Transverse colon (tissue), 4 donors: Measurements from ENCODE around the gene TNFRSF19. TPM values are rescaled to one million over a fixed set of nuclear protein-coding genes. Genes with fewer than 3 reads are reported as not detected.
"Not testable (repeated sequence)": the region's sequence is repeated elsewhere in the genome, so short reads cannot be mapped to it uniquely, and the experiment has no call there.

ENCODE experiments used
- DNase-seq: peaks from one replicate; pipeline ENCODE4 v3.0.0-alpha.2; 2019
- H3K27ac ChIP-seq, 4 donors: fragments of 200-600 bp; sonication (generic); 2 replicates each; pipeline ENCODE4 v1.5.1; 2016 to 2018; ENCODE audit warnings: inconsistent platforms in 4 of 4
- H3K27me3 ChIP-seq: fragments of 200-600 bp; sonication (generic); 2 replicates; pipeline ENCODE4 v1.5.1; 2017; ENCODE audit warnings: inconsistent platforms
- H3K36me3 ChIP-seq, 4 donors: fragments of 200-600 bp; sonication (generic); 2 replicates each; pipeline ENCODE4 v1.5.1; 2017 to 2019; ENCODE audit warnings: inconsistent platforms in 4 of 4
- H3K4me1 ChIP-seq, 4 donors: fragments of 200-600 bp; sonication (generic); 2 replicates each; pipeline ENCODE4 v1.5.1; 2017 to 2020; ENCODE audit warnings: inconsistent platforms in 4 of 4
- H3K4me3 ChIP-seq, 4 donors: fragments of 200-600 bp; sonication (generic); 1 replicate in 1 of 4; 2 replicates in 3 of 4; pipeline versions ENCODE4 v1.5.1 to v1.6.1; 2017 to 2019; ENCODE audit warnings: inconsistent platforms in 4 of 4
- H3K9me3 ChIP-seq, 2 donors: fragments of 200-600 bp; sonication (generic); 2 replicates each; pipeline ENCODE4 v1.5.1; 2017 to 2019; ENCODE audit warnings: inconsistent platforms in 2 of 2
- EP300 ChIP-seq: sonication (generic); formaldehyde crosslinking; IDR thresholded peaks from one replicate; pipeline ENCODE4 v1.6.1; 2017; ENCODE audit warnings: antibody characterized with exemption, low read depth
- POLR2A ChIP-seq: fragments of 450-650 bp; IDR thresholded peaks from one replicate; pipeline ENCODE4 v1.6.1; 2016; ENCODE audit warnings: antibody characterized with exemption, mild to moderate bottlenecking, moderate library complexity
- POLR2AphosphoS5 ChIP-seq, 3 donors: sonication (generic); formaldehyde crosslinking; IDR thresholded peaks; one replicate each; pipeline ENCODE4 v1.6.1; 2016; ENCODE audit warnings: antibody characterized with exemption in 3 of 3
- WGBS, 2 donors: methylation state at CpG; one replicate each; pipeline ENCODE4 v1.1.5; 2018; ENCODE audit warnings: low coverage in 1 of 2; 5-methylcytosine and 5-hydroxymethylcytosine counted together
- in situ Hi-C, 4 donors: fragments of 200-750 bp; cut with MboI; loops; one replicate each; pipeline versions ENCODE4 v1.15.0 to v1.15.1; 2017; ENCODE audit warnings: low sequenced_read_pairs in 3 of 4, low pct_ligation_motif_present in 1 of 4, low pct_unique_long_range_greater_than_20kb in 1 of 4
- intact Hi-C: fragments of 100-400 bp; cut with DNase I; formaldehyde crosslinking; loops from one replicate; pipeline ENCODE4 v1.15.1; 2023; ENCODE audit warnings: low total_unique reads
- total RNA-seq, 4 donors: library from RNA; depleted of rRNA; stranded (reverse); fragments of >200 nt; gene quantifications; one replicate each; pipeline ENCODE4 v1.1.0, GENCODE V29; 2016
- TF ChIP-seq, protein P1 (sequence below), 5 experiments: fragments of 200-600 bp in 3 of 5; fragments of 450-650 bp in 2 of 5; sonication (generic) in 3 of 5; IDR thresholded peaks; 1 replicate in 2 of 5; 2 replicates in 3 of 5; pipeline ENCODE4 v1.5.1; 2016 to 2017; ENCODE audit warnings: antibody characterized with exemption in 5 of 5, inconsistent platforms in 3 of 5, mild to moderate bottlenecking in 2 of 5, moderate library complexity in 1 of 5

TNFRSF19 gene
- total RNA-seq, 4 donors from 2014 or later: 0.80 to 1.3 (median 0.96) TPM; not detected in 1

DNA sequence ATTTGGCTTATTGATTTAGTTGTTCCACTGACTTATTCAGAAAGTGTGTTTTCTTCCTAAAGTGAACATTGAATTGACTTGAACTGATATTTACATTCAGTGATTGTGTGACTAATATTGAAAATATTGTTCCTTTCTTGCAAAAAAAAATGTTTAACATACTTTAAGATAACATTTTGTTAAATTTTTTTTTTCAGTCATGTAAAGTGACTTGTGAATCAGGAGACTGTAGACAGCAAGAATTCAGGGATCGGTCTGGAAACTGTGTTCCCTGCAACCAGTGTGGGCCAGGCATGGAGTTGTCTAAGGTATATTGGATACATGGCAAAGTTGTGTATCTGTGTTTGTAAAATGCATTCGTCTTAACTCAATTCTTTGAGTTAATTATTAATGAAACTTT is 22.9 kb downstream of the TNFRSF19 start:
- H3K27me3 ChIP-seq: no peaks in the 10 kb centered on the region
- TF ChIP-seq EP300: no peak
- TF ChIP-seq, protein P1, sequence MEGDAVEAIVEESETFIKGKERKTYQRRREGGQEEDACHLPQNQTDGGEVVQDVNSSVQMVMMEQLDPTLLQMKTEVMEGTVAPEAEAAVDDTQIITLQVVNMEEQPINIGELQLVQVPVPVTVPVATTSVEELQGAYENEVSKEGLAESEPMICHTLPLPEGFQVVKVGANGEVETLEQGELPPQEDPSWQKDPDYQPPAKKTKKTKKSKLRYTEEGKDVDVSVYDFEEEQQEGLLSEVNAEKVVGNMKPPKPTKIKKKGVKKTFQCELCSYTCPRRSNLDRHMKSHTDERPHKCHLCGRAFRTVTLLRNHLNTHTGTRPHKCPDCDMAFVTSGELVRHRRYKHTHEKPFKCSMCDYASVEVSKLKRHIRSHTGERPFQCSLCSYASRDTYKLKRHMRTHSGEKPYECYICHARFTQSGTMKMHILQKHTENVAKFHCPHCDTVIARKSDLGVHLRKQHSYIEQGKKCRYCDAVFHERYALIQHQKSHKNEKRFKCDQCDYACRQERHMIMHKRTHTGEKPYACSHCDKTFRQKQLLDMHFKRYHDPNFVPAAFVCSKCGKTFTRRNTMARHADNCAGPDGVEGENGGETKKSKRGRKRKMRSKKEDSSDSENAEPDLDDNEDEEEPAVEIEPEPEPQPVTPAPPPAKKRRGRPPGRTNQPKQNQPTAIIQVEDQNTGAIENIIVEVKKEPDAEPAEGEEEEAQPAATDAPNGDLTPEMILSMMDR (IDR thresholded peaks at IDR 0.05): no peak
- TF ChIP-seq POLR2A: no peak
- no peak for TF ChIP-seq POLR2AphosphoS5 (IDR thresholded peaks at IDR 0.05)
- in situ Hi-C loops: no loop called here
- intact Hi-C loops: no loop called here
- H3K27ac ChIP-seq: no peak overlapping the region
- DNase-seq: no peak
- 67 to 75% methylated on average over 1 to 2 of the region's 2 CpGs for WGBS, 2 donors
- H3K36me3 ChIP-seq: no peaks in the 10 kb centered on the region
- H3K4me3 ChIP-seq: no peak overlapping the region
- H3K9me3 ChIP-seq: no peaks in the 10 kb centered on the region
- H3K4me1 ChIP-seq: no peaks in the 10 kb centered on the region

DNA sequence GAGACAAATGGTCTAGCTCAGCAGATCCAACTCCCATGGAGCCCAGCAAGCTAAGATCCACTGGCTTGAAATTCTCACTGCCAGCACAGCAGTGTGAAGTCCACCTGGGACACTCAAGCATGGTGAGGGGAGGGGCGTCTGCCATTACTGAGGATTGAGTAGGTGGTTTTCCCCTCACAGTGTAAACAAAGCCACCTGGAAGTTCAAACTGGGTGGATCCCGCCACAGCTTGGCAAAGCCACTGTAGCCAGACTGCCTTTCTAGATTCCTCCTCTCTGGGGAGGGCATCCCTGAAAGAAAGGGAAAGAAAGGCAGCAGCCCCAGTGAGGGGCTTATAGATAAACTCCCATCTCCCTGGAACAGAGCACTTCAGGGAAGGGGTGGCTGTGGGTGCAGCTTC is 24.1 kb downstream of the TNFRSF19 start:
- H3K36me3 ChIP-seq, H3K4me1 ChIP-seq, in situ Hi-C loops, H3K27ac ChIP-seq, H3K9me3 ChIP-seq, H3K27me3 ChIP-seq, H3K4me3 ChIP-seq, intact Hi-C loops, DNase-seq: not testable (repeated sequence)
- WGBS, 2 donors: 50 to 74% methylated on average over 1 to 2 of the region's 2 CpGs

DNA sequence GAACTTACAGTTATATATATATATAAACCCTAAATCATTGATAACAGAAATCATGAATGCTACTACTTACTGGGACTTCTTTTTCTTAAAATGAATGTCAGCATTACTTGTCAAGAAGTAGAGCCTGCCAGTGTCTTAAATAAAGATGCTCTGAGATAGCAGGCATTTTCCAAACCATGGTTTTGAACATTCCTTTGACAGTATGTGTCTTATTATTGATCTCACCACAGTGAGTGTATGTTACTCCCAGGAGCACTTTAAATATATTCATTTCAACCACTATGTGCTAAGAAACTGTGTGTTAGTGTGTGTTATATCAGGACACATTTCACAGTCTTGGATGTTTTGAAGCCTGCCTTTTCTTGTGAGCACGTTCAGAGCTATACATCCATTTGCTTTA is 28.2 kb downstream of the TNFRSF19 start:
- H3K36me3 ChIP-seq: no peaks in the 10 kb centered on the region
- intact Hi-C loops: no loop called here
- no peaks in the 10 kb centered on the region for H3K4me1 ChIP-seq
- H3K27me3 ChIP-seq: no peaks in the 10 kb centered on the region
- H3K4me3 ChIP-seq: no peak overlapping the region
- in situ Hi-C loops: no loop called here
- no peaks in the 10 kb centered on the region for H3K9me3 ChIP-seq
- H3K27ac ChIP-seq: no peak overlapping the region
- WGBS, 2 donors: 23 to 53% methylated on average over 1 of the region's 1 CpG
- TF ChIP-seq POLR2A (no peak), POLR2AphosphoS5 (IDR thresholded peaks at IDR 0.05) (no peak), EP300 (no peak)
- TF ChIP-seq, protein P1 (IDR thresholded peaks at IDR 0.05): no peak
- DNase-seq: no peak

GRCh38 chr13:23599083-23599925 is 29.1 kb downstream of the TNFRSF19 start:
- no peaks in the 10 kb centered on the region for H3K4me1 ChIP-seq
- no peaks in the 10 kb centered on the region for H3K9me3 ChIP-seq
- TF ChIP-seq POLR2AphosphoS5 (IDR thresholded peaks at IDR 0.05): no peak
- no peak for TF ChIP-seq EP300
- TF ChIP-seq POLR2A: no peak
- TF ChIP-seq, protein P1 (IDR thresholded peaks at IDR 0.05): no peak
- DNase-seq: no peak
- H3K36me3 ChIP-seq: no peaks in the 10 kb centered on the region
- intact Hi-C loops: no loop called here
- no peak overlapping the region for H3K27ac ChIP-seq
- no peaks in the 10 kb centered on the region for H3K27me3 ChIP-seq
- in situ Hi-C loops: no loop called here
- H3K4me3 ChIP-seq: no peak overlapping the region
- WGBS, 2 donors: 39 to 66% methylated on average over 2 to 3 of the region's 3 CpGs
